ENCODE results near the gene MYPN.
"Not testable (repeated sequence)": the region's sequence is repeated elsewhere in the genome, so short reads cannot be mapped to it uniquely, and the experiment has no call there.

The MYPN gene

DNA sequence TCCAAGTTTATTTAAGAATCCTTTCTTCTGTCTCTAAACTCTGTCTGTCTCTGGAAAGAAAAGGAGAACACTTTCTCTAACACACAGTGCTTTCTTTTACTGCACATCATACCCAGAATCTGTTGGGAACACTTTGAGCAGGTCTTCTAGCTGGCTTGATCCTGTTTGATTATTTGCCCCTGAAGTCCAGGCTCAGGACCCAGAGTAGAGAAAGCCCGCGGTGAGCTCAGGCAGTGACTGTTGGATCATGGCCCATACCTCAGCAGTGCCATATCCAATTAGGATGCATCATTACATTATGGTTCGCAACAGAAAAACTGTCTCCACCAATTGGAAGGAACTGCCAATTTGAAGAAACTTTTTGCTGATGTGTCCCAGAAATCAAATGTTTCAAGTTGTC, 71.2 kb downstream of the MYPN start:
- TF ChIP-seq, protein P1, sequence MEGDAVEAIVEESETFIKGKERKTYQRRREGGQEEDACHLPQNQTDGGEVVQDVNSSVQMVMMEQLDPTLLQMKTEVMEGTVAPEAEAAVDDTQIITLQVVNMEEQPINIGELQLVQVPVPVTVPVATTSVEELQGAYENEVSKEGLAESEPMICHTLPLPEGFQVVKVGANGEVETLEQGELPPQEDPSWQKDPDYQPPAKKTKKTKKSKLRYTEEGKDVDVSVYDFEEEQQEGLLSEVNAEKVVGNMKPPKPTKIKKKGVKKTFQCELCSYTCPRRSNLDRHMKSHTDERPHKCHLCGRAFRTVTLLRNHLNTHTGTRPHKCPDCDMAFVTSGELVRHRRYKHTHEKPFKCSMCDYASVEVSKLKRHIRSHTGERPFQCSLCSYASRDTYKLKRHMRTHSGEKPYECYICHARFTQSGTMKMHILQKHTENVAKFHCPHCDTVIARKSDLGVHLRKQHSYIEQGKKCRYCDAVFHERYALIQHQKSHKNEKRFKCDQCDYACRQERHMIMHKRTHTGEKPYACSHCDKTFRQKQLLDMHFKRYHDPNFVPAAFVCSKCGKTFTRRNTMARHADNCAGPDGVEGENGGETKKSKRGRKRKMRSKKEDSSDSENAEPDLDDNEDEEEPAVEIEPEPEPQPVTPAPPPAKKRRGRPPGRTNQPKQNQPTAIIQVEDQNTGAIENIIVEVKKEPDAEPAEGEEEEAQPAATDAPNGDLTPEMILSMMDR (IDR thresholded peaks at IDR 0.05; ENCODE audit: insufficient read depth, missing control alignments): no peak
- no peak for DNase-seq (ENCODE audit: insufficient read length, low spot score)
- no peak for FAIRE-seq

DNA sequence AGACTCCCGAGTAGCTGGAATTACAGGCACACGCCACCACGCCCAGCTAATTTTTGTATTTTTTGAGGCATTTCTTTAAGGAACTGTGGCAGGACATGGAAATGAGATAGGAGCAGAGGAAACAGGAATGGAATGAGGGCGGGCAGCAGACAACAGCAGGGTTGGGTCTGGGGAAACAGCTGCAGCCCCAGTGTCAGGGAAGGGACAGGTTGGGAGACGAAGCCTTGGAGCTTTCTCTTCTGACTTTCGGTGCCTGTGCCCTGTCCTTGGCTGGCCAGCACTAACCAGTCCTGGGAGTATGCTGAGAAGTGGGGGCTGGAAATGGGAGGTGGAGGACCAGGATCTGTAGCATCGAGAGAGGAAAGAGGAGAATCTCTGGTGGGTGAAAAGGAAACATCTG, 75.3 kb downstream of the MYPN start:
- DNase-seq (ENCODE audit: insufficient read length, low spot score): no peak
- TF ChIP-seq, protein P1 (IDR thresholded peaks at IDR 0.05; ENCODE audit: insufficient read depth, missing control alignments): no peak
- FAIRE-seq: no peak

DNA sequence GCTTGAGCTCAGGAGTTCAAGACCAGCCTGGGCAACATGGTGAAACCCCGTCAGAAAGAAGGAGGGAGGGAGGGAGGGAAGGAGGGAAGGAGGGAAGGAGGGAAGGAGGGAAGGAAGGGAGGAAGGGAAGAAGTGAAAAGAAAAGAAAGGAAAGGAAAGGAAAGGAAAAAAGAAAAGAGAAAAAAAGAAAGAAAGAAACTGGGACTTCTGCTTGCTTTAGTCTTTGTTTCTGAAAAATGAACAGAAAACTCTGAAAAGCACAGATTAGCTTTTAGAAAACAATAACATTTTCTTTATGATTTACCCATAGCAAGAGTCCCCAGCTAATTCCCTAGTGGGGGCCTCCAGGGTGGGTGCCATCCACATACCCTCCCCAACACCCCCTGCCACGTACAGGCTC, 75.8 kb downstream of the MYPN start:
- TF ChIP-seq, protein P1 (IDR thresholded peaks at IDR 0.05; ENCODE audit: insufficient read depth, missing control alignments): no peak
- FAIRE-seq: no peak
- no peak for DNase-seq (ENCODE audit: insufficient read length, low spot score)

DNA sequence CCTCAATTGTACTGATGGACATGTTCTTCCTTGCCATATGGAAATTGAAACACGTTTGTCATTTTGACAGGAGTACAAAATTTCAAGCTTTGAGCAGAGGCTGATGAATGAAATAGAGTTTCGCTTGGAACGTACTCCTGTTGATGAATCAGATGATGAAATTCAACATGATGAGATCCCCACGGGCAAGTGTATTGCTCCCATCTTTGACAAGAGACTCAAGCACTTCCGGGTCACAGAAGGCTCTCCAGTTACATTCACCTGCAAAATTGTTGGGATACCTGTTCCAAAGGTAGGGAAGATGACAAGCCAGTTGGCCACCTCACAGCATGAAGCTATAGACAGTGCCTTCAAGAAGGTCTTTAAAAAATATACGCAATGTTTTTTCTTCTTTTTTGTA, 79.5 kb downstream of the MYPN start:
- TF ChIP-seq, protein P1 (IDR thresholded peaks at IDR 0.05; ENCODE audit: insufficient read depth, missing control alignments): no peak
- no peak for FAIRE-seq
- DNase-seq (ENCODE audit: insufficient read length, low spot score): no peak

DNA sequence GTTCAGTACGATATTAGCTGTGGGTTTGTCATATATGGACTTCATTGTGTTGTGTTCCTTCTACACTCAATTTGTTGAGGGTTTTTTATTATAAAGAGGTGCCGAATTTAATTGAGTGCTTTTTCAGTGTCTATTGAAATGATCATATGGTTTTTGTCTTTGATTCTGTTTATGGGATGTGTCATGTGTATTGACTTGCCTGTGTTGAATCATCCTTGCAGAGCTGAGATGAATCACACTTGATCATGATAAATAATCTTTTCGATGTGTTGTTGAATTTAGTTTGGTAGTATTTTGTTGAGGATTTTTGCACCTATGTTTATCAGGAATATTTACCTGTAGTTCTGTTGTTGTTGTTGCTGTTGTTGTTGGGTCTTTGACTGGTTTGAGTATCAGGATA, 82.8 kb downstream of the MYPN start:
- FAIRE-seq (no peak), DNase-seq (ENCODE audit: insufficient read length, low spot score) (no peak)
- TF ChIP-seq, protein P1 (IDR thresholded peaks at IDR 0.05; ENCODE audit: insufficient read depth, missing control alignments): no peak

DNA sequence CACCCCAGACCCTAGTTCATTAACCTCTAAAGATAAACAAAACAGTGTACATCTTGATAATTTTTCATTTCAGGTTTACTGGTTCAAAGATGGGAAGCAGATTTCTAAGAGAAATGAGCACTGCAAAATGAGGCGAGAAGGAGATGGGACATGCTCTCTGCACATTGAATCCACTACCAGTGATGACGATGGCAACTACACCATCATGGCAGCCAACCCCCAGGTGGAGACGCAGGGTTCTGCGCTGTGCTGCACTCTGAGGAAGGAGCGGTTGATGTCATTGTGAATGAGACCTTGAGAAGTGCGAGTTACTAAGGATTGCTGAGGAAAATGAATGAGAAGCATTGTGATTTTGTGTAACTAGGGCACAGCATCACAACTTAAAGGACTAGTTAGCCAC, 85.0 kb downstream of the MYPN start:
- FAIRE-seq (no peak), DNase-seq (ENCODE audit: insufficient read length, low spot score) (no peak)
- TF ChIP-seq, protein P1 (IDR thresholded peaks at IDR 0.05; ENCODE audit: insufficient read depth, missing control alignments): no peak

DNA sequence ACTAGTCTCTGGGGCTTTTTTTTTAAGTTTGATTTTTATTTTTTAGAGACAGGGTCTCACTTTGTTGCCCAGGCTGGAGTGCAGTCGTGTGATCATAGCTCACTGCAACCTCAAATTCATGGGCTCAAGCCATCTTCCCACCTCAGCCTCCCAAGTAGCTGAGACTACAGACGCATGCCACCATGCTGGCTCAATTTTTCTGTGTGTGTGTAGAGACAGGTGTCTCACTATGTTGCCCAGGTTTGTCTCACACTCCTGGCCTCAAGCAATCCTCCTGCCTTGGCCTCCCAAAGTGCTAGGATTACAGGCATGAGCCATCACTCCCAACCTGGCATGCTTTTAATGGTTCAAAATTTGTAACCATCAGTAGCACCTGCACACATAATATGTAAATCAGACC, 86.5 kb downstream of the MYPN start:
- DNase-seq (ENCODE audit: insufficient read length, low spot score); FAIRE-seq: not testable (repeated sequence)

DNA sequence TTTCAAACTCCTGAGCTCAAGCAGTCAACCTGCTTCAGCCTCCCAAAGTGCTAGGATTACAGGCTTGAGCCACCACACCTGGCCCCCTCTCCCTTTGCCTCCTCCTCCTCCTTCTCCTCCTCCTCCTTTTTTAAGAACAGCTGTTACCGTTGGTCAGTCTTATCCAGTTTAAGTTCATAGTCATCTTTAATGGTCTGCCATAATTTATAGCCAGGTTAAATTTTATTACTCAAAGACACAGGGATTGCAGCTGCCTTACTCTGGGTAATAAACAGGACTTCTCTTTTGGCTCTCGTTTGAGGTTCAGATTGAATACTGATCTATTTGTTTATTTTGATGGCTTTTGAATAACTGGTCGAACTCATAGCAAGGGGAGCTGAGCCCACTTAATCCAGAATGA, 87.4 kb downstream of the MYPN start:
- FAIRE-seq (no peak), DNase-seq (ENCODE audit: insufficient read length, low spot score) (no peak)
- TF ChIP-seq, protein P1 (IDR thresholded peaks at IDR 0.05; ENCODE audit: insufficient read depth, missing control alignments): no peak
